CD14-positive monocyte (primary cell): ENCODE results near the gene BAIAP2L1. TPM values are rescaled to one million over a fixed set of nuclear protein-coding genes. Genes with fewer than 3 reads are reported as not detected.

Experiments used
- DNase-seq, 3 donors: peaks; one replicate each; pipeline ENCODE4 v3.0.0-alpha.2; 2011 to 2022
- H2AFZ ChIP-seq: 2 replicates; pipeline ENCODE4 v1.6.0; 2012; ENCODE audit warnings: mild to moderate bottlenecking, low read depth, low read length, inconsistent platforms; ENCODE audit not compliant: insufficient read depth, poor library complexity, severe bottlenecking
- H3K27ac ChIP-seq, 2 donors: 1 replicate in 1 of 2; 2 replicates in 1 of 2; pipeline ENCODE4 v1.5.1; 2012 to 2013; ENCODE audit warnings: low read length in 2 of 2, control low read depth in 1 of 2, inconsistent platforms in 1 of 2, low read depth in 1 of 2, mild to moderate bottlenecking in 1 of 2
- H3K27me3 ChIP-seq, 2 donors: one replicate each; pipeline versions ENCODE4 v1.6.0 to v1.6.1; 2011 to 2013; ENCODE audit warnings: low read length in 2 of 2; ENCODE audit not compliant: control insufficient read depth in 2 of 2, insufficient read depth in 2 of 2
- H3K36me3 ChIP-seq, 2 donors: replicated peaks in 1 of 2; 1 replicate in 1 of 2; 2 replicates in 1 of 2; pipeline versions ENCODE4 v1.5.1 to v1.6.1; 2012 to 2013; ENCODE audit warnings: low read length in 2 of 2, control low read depth in 1 of 2, inconsistent platforms in 1 of 2, mild to moderate bottlenecking in 1 of 2; ENCODE audit not compliant: insufficient read depth in 2 of 2, control insufficient read depth in 1 of 2
- H3K4me1 ChIP-seq, 2 donors: 1 replicate in 1 of 2; 2 replicates in 1 of 2; pipeline versions ENCODE4 v1.5.1 to v1.6.1; 2012 to 2013; ENCODE audit warnings: low read length in 2 of 2, control low read depth in 1 of 2, inconsistent platforms in 1 of 2, mild to moderate bottlenecking in 1 of 2, moderate library complexity in 1 of 2; ENCODE audit not compliant: insufficient read depth in 2 of 2, control insufficient read depth in 1 of 2
- H3K4me2 ChIP-seq: replicated peaks from 2 replicates; pipeline ENCODE3; 2012; ENCODE audit warnings: low read length, moderate library complexity, mild to moderate bottlenecking; ENCODE audit not compliant: poor library complexity, severe bottlenecking; ENCODE audit errors: extremely low read depth
- H3K4me3 ChIP-seq, 3 experiments: fragments of 200-600 bp in 1 of 3; sonication (generic) in 1 of 3; replicated peaks in 1 of 3; 1 replicate in 2 of 3; 2 replicates in 1 of 3; pipeline ENCODE4 v1.5.1; 2011 to 2013; ENCODE audit warnings: low read length in 3 of 3, mild to moderate bottlenecking in 3 of 3, control low read depth in 2 of 3, low read depth in 2 of 3, inconsistent platforms in 1 of 3, moderate library complexity in 1 of 3
- H3K79me2 ChIP-seq: 2 replicates; pipeline ENCODE4 v1.6.0; 2012; ENCODE audit warnings: mild to moderate bottlenecking, control low read depth, inconsistent platforms, low read length, moderate library complexity; ENCODE audit not compliant: insufficient read depth
- H3K9ac ChIP-seq: 2 replicates; pipeline ENCODE4 v1.6.0; 2017; ENCODE audit warnings: low read length, mild to moderate bottlenecking; ENCODE audit not compliant: insufficient read depth, poor library complexity, severe bottlenecking
- H3K9me3 ChIP-seq, 2 donors: replicated peaks in 1 of 2; 1 replicate in 1 of 2; 2 replicates in 1 of 2; pipeline versions ENCODE4 v1.5.1 to v1.6.1; 2012 to 2013; ENCODE audit warnings: low read length in 2 of 2, control low read depth in 1 of 2; ENCODE audit not compliant: control insufficient read depth in 1 of 2, insufficient read depth in 1 of 2
- H4K20me1 ChIP-seq: 2 replicates; pipeline ENCODE4 v1.6.0; 2012; ENCODE audit warnings: mild to moderate bottlenecking, low read length, control low read depth, moderate library complexity; ENCODE audit not compliant: insufficient read depth
- H3K27ac Mint-ChIP-seq, 7 donors: one replicate each; pipeline ENCODE4 v1.8.0; 2020; ENCODE audit warnings: mild to moderate bottlenecking in 7 of 7, mixed read lengths in 7 of 7, moderate library complexity in 6 of 7, inconsistent platforms in 2 of 7
- H3K27me3 Mint-ChIP-seq, 3 donors: one replicate each; pipeline ENCODE4 v1.8.0; 2021 to 2022; ENCODE audit warnings: low read depth in 3 of 3, mild to moderate bottlenecking in 3 of 3, mixed read lengths in 3 of 3, moderate library complexity in 3 of 3, inconsistent platforms in 1 of 3
- H3K36me3 Mint-ChIP-seq, 2 donors: one replicate each; pipeline ENCODE4 v1.8.0; 2020; ENCODE audit warnings: mixed read lengths in 2 of 2, inconsistent platforms in 1 of 2, mild to moderate bottlenecking in 1 of 2
- H3K4me1 Mint-ChIP-seq: one replicate; pipeline ENCODE4 v1.8.0; 2020; ENCODE audit warnings: mild to moderate bottlenecking, mixed read lengths
- H3K4me3 Mint-ChIP-seq, 2 donors: one replicate each; pipeline ENCODE4 v1.8.0; 2020; ENCODE audit warnings: mild to moderate bottlenecking in 2 of 2, mixed read lengths in 2 of 2, moderate library complexity in 1 of 2
- H3K9me3 Mint-ChIP-seq, 7 donors: one replicate each; pipeline ENCODE4 v1.8.0; 2020 to 2022; ENCODE audit warnings: mixed read lengths in 7 of 7, mild to moderate bottlenecking in 6 of 7, moderate library complexity in 6 of 7, inconsistent platforms in 2 of 7
- CTCF ChIP-seq: fragments of 200-600 bp; IDR thresholded peaks from one replicate; pipeline ENCODE4 v1.8.0; 2022; ENCODE audit warnings: antibody characterized with exemption, mild to moderate bottlenecking
- WGBS: methylation state at CpG from one replicate; pipeline ENCODE4 v1.1.5; 2013; ENCODE audit warnings: missing lambda C conversion rate; ENCODE audit not compliant: insufficient coverage; 5-methylcytosine and 5-hydroxymethylcytosine counted together
- intact Hi-C, 2 donors: fragments of 100-400 bp; cut with micrococcal nuclease; formaldehyde crosslinking; loops; one replicate each; pipeline versions ENCODE4 v1.15.0 to v1.15.1; 2023
- polyA plus RNA-seq, 3 donors: library from polyadenylated mRNA; depleted of rRNA in 1 of 3; unstranded in 2 of 3; stranded (reverse) in 1 of 3; fragments of 300-500 nt in 2 of 3; fragments of >200 nt in 1 of 3; fragmentation: Illumina TruSeq in 2 of 3; gene quantifications; 1 replicate in 2 of 3; 2 replicates in 1 of 3; pipeline ENCODE4 v1.2.3, GENCODE V29; 2012 to 2021

Gene BAIAP2L1
- polyA plus RNA-seq, 3 donors, result 0.17 to 0.52 TPM; not detected in 1

GRCh38 chr7:98267303-98267702, 133.6 kb downstream of the BAIAP2L1 start:
- H3K4me1 Mint-ChIP-seq, result peaks cover 6% of the 10 kb centered on the region
- Histone ChIP-seq H3K27ac (no peak overlapping the region), H3K79me2 (no peaks in the 10 kb centered on the region), H3K27me3 (no peaks in the 10 kb centered on the region), H3K9me3 (no peaks in the 10 kb centered on the region), H3K9ac (no peak overlapping the region), H3K4me2 (no peak overlapping the region), H3K4me3 (no peak overlapping the region), H2AFZ (no peak overlapping the region), H3K4me1 (peaks cover 0 to 4% of the 10 kb centered on the region in 2 donors), H3K36me3 (no peaks in the 10 kb centered on the region), H4K20me1 (peaks cover 8% of the 10 kb centered on the region)
- no peak for DNase-seq
- peak overlapping the region in 2 of 7 donors; percentile 47 to 80 for H3K27ac Mint-ChIP-seq
- WGBS, result 87% methylated on average over 3 of the region's 3 CpGs
- TF ChIP-seq CTCF, result no peak
- H3K4me3 Mint-ChIP-seq, result no peak overlapping the region
- H3K27me3 Mint-ChIP-seq, result peaks cover 0 to 9% (median 0%) of the 10 kb centered on the region in 3 donors
- peaks cover 8 to 31% of the 10 kb centered on the region in 2 donors for H3K36me3 Mint-ChIP-seq
- intact Hi-C loops, result no loop called here
- no peaks in the 10 kb centered on the region for H3K9me3 Mint-ChIP-seq

GRCh38 chr7:98266840-98267239, 134.1 kb downstream of the BAIAP2L1 start:
- Histone ChIP-seq H3K27me3 (no peaks in the 10 kb centered on the region), H3K27ac (no peak overlapping the region), H3K4me3 (no peak overlapping the region), H3K79me2 (no peaks in the 10 kb centered on the region), H3K4me1 (peaks cover 0 to 4% of the 10 kb centered on the region in 2 donors), H3K9me3 (no peaks in the 10 kb centered on the region), H4K20me1 (peaks cover 10% of the 10 kb centered on the region), H3K9ac (no peak overlapping the region), H2AFZ (no peak overlapping the region), H3K4me2 (no peak overlapping the region), H3K36me3 (peaks cover under 1% of the 10 kb centered on the region in 2 donors)
- peaks cover 8 to 35% of the 10 kb centered on the region in 2 donors for H3K36me3 Mint-ChIP-seq
- intact Hi-C loops, result no loop called here
- H3K4me1 Mint-ChIP-seq, result peaks cover 6% of the 10 kb centered on the region
- H3K9me3 Mint-ChIP-seq, result no peaks in the 10 kb centered on the region
- peaks cover 0 to 6% (median 0%) of the 10 kb centered on the region in 3 donors for H3K27me3 Mint-ChIP-seq
- DNase-seq, result peak in 2 of 3 donors; percentile 52 to 61
- H3K4me3 Mint-ChIP-seq, result no peak overlapping the region
- no CpG with 5 or more reads among the region's 2 CpGs for WGBS
- peak; percentile 68 for TF ChIP-seq CTCF
- peak overlapping the region in 1 of 7 donors; percentile 35 for H3K27ac Mint-ChIP-seq
